ENCODE data around the gene SLC25A39.

Gene SLC25A39

DNA sequence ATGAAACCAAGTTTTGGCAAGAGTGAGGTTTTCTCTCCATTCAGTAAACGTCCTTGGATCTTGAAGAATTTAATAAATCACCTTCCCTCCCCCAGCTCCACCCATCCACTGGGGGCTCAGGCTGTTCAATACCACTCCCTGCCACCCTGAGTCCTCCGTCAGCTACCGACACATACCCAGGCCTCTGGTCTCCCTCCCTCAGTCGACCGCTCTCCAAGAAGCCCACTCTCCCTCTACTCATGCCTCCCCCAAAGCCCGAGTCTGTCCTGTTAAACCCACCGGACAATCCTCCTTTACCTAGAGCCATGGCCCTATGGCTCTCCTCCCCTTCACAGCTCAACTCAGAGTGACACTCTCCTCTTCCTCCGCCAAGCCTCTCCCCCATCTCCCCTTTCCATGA, 37.0 kb downstream of the SLC25A39 start:
- DNase-seq (ENCODE audit: low read depth), result no peak
- no peak overlapping the region for H3K4me3 ChIP-seq (ENCODE audit: low read length)
- no peak for TF ChIP-seq CTCF (conservative IDR thresholded peaks at IDR 0.05; ENCODE audit: low read length)

DNA sequence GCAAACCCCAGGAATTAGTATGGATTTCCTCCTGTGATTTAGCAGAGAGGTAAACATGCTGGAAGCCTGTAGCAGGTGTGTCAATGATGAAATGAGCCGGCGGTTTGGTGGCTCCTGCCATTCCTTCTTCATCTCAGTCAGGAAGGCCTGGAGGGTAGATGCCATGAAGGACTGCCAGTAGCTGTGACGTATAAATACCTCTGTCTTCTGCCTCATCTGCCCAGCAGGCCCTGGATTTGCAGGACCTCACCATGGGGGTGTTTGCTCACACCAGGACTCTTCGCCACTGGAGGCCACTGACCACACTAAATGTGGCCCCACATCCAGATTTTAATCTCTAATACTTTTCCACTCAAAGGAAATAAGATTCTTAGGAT, 40.6 kb downstream of the SLC25A39 start:
- TF ChIP-seq CTCF (conservative IDR thresholded peaks at IDR 0.05; ENCODE audit: low read length), result no peak
- no peak for DNase-seq (ENCODE audit: low read depth)
- no peak overlapping the region for H3K4me3 ChIP-seq (ENCODE audit: low read length)

- no peak for DNase-seq (ENCODE audit: low read depth)
- no peak overlapping the region for H3K4me3 ChIP-seq (ENCODE audit: low read length)
- no peak for TF ChIP-seq CTCF (conservative IDR thresholded peaks at IDR 0.05; ENCODE audit: low read length)
Observed at GRCh38 chr17:44283344-44284023, 41.1 kb downstream of the SLC25A39 start.

DNA sequence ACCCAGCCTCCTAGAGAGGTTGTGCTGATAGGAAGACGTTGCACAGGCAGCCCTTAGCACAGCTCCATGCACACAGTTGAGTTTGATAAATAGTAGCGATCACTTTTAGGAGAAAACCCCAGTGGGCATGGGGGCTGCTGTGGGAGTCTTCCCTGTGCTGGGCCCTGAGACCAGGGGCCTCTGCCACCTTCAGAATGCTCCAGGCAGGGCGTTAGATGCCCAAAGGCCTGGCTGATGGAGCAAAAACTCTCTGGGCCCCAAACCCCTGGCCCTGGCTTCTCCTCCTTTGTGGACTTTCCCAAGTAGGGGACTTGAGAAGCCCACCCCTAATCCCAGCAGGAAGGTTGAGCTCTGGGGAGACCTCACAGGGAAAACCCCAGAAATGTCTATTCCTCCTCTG, 42.4 kb downstream of the SLC25A39 start:
- TF ChIP-seq CTCF (conservative IDR thresholded peaks at IDR 0.05; ENCODE audit: low read length), result no peak
- no peak for DNase-seq (ENCODE audit: low read depth)
- H3K4me3 ChIP-seq (ENCODE audit: low read length), result no peak overlapping the region

DNA sequence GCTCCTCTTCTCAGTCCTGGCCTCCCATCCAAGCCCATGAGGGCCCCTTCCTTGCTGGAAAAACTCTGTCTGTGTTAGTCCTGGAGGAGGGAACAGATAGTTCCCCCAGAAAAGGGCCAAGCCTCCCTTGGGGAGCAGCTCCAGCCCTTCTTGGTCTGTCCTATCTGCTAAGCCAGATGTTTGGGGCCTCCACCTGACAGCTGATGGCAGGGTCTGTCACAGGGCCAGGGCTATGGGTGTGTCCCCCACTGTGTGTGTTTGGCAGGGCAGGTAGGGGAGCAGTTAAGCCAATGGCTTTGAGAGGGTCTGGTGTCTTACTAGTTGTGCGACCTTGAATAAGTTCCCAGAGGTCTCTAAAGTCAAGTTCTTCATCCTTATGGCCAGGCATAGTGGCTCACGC, 43.1 kb downstream of the SLC25A39 start:
- no peak for TF ChIP-seq CTCF (conservative IDR thresholded peaks at IDR 0.05; ENCODE audit: low read length)
- H3K4me3 ChIP-seq (ENCODE audit: low read length), result no peak overlapping the region
- DNase-seq (ENCODE audit: low read depth), result no peak

DNA sequence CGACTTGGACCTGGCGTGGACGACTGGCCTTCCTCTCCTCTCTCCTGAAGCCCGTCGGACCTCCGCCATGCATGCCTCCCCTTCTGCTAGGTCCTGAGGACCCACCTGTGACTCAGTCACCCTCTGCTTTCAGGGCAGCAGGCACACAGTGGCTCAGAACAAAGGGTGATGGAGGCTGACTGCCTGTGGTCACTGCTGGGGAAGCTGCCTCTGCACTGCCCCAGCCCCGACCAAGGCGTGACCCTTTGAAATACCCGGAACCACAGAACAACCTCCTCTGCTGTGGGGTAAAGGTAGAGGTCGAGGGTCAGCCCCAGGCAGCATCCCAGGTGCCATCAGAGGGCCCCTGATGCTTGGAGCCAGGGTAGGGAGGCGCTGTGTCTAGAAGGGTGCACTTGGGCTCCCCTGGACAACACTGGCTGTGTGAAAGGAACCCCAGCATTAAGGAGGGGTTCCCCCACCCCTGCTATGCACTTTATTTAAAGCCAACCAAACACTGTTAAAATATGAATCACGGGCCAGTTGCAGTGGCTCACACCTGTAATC, 44.2 kb downstream of the SLC25A39 start:
- TF ChIP-seq CTCF (conservative IDR thresholded peaks at IDR 0.05; ENCODE audit: low read length), result no peak
- no peak overlapping the region for H3K4me3 ChIP-seq (ENCODE audit: low read length)
- DNase-seq (ENCODE audit: low read depth), result no peak

GRCh38 chr17:44279666-44280391, 44.8 kb downstream of the SLC25A39 start:
- H3K4me3 ChIP-seq (ENCODE audit: low read length), result no peak overlapping the region
- peak; percentile 84 for DNase-seq (ENCODE audit: low read depth)
- no peak for TF ChIP-seq CTCF (conservative IDR thresholded peaks at IDR 0.05; ENCODE audit: low read length)
